HepG2 (cell line): ENCODE results near the gene SYT13. TPM values are rescaled to one million over a fixed set of nuclear protein-coding genes. Genes with fewer than 3 reads are reported as not detected.

ENCODE experiments used
- ADNP ChIP-seq: sonication (generic); formaldehyde crosslinking; IDR thresholded peaks from 2 replicates; pipeline ENCODE4 v1.4.0; 2020; ENCODE audit warnings: missing genetic modification reagents
- DMAP1 ChIP-seq: IDR thresholded peaks from 2 replicates; pipeline ENCODE4 v1.6.1; 2016
- JUND ChIP-seq: sonication (generic); formaldehyde crosslinking; IDR thresholded peaks from 2 replicates; pipeline ENCODE4 v1.8.0; 2022; ENCODE audit warnings: mild to moderate bottlenecking, missing genetic modification reagents
- U2AF1 ChIP-seq: fragments of 200-400 bp; formaldehyde crosslinking; optimal IDR thresholded peaks from 2 replicates; pipeline ENCODE3; 2017; ENCODE audit warnings: mild to moderate bottlenecking, low read depth, low read length
- ZBTB40 ChIP-seq, 2 experiments: fragments of 450-650 bp in 1 of 2; sonication (generic) in 1 of 2; formaldehyde crosslinking in 1 of 2; IDR thresholded peaks; 2 replicates each; pipeline versions ENCODE4 v1.6.1 to v1.8.0; 2016 to 2022; ENCODE audit warnings: antibody characterized with exemption in 1 of 2, mild to moderate bottlenecking in 1 of 2, missing genetic modification reagents in 1 of 2
- ZNF275 ChIP-seq: sonication (generic); formaldehyde crosslinking; IDR thresholded peaks from 2 replicates; pipeline ENCODE4 v1.8.0; 2022; ENCODE audit warnings: missing genetic modification reagents, mild to moderate bottlenecking, inconsistent platforms, borderline replicate concordance
- ZNF484 ChIP-seq: sonication (generic); formaldehyde crosslinking; IDR thresholded peaks from 2 replicates; pipeline ENCODE4 v1.5.1; 2020; ENCODE audit warnings: mild to moderate bottlenecking, low read depth, missing genetic modification reagents, borderline replicate concordance
- polyA plus RNA-seq, 8 experiments: library from polyadenylated mRNA; depleted of rRNA in 3 of 8; stranded (reverse) in 7 of 8; unstranded in 1 of 8; fragments of >200 nt; fragmentation: Illumina TruSeq in 4 of 8; extraction: Trizol in 4 of 8; gene quantifications; 2 replicates each; pipeline versions ENCODE4 v1.2.1 to v1.2.3, GENCODE V29; 2011 to 2016; ENCODE audit warnings: low read depth in 4 of 8, missing spikeins in 1 of 8, mixed read lengths in 1 of 8; ENCODE audit not compliant: insufficient read depth in 1 of 8
- total RNA-seq, 5 experiments: library from RNA; depleted of rRNA; stranded (reverse); fragments of >200 nt; fragmentation: Illumina TruSeq; extraction: Trizol; gene quantifications; 2 replicates each; pipeline ENCODE4 v1.2.3, GENCODE V29; 2016; ENCODE audit warnings: low read depth in 1 of 5
- TF ChIP-seq, protein P1 (sequence below): sonication (generic); formaldehyde crosslinking; IDR thresholded peaks from 2 replicates; pipeline ENCODE4 v1.4.0; 2020; ENCODE audit warnings: missing genetic modification reagents

Gene SYT13
- total and polyA plus RNA-seq, 2 of the 13 experiments (the other 11 are each of a cell fraction or from before 2014, with no cell fraction given), result 0.02 to 0.13 TPM

DNA sequence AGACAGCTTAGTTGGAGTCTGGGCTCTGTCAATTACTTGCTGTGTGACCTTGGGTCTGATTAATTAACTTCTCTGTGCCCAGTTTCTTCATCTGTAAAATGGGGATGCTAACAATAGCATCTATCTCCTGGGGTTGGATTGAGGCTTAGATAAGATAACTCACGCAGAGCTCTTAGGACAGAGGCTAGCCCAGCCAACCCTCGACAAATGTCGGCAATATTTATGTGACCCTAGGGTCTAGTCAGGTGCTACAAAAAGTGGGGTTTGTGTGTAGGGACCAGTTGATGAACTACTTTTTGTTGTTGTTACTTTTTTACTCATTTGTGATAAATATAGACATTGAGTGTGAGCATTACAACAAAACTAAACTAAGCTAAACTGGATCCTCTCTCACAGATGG lies 22.4 kb downstream of the SYT13 start (continued):
- no peak for TF ChIP-seq ZBTB40 (IDR thresholded peaks at IDR 0.05)
- TF ChIP-seq ZBTB40 (CRISPR knock-in tag; IDR thresholded peaks at IDR 0.05), result no peak
- no peak for TF ChIP-seq ZNF484 (CRISPR knock-in tag)
- no peak for TF ChIP-seq U2AF1
- TF ChIP-seq, protein P1, sequence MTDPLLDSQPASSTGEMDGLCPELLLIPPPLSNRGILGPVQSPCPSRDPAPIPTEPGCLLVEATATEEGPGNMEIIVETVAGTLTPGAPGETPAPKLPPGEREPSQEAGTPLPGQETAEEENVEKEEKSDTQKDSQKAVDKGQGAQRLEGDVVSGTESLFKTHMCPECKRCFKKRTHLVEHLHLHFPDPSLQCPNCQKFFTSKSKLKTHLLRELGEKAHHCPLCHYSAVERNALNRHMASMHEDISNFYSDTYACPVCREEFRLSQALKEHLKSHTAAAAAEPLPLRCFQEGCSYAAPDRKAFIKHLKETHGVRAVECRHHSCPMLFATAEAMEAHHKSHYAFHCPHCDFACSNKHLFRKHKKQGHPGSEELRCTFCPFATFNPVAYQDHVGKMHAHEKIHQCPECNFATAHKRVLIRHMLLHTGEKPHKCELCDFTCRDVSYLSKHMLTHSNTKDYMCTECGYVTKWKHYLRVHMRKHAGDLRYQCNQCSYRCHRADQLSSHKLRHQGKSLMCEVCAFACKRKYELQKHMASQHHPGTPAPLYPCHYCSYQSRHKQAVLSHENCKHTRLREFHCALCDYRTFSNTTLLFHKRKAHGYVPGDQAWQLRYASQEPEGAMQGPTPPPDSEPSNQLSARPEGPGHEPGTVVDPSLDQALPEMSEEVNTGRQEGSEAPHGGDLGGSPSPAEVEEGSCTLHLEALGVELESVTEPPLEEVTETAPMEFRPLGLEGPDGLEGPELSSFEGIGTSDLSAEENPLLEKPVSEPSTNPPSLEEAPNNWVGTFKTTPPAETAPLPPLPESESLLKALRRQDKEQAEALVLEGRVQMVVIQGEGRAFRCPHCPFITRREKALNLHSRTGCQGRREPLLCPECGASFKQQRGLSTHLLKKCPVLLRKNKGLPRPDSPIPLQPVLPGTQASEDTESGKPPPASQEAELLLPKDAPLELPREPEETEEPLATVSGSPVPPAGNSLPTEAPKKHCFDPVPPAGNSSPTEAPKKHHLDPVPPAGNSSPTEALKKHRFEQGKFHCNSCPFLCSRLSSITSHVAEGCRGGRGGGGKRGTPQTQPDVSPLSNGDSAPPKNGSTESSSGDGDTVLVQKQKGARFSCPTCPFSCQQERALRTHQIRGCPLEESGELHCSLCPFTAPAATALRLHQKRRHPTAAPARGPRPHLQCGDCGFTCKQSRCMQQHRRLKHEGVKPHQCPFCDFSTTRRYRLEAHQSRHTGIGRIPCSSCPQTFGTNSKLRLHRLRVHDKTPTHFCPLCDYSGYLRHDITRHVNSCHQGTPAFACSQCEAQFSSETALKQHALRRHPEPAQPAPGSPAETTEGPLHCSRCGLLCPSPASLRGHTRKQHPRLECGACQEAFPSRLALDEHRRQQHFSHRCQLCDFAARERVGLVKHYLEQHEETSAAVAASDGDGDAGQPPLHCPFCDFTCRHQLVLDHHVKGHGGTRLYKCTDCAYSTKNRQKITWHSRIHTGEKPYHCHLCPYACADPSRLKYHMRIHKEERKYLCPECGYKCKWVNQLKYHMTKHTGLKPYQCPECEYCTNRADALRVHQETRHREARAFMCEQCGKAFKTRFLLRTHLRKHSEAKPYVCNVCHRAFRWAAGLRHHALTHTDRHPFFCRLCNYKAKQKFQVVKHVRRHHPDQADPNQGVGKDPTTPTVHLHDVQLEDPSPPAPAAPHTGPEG (CRISPR knock-in tag), result no peak
- no peak for TF ChIP-seq DMAP1
- TF ChIP-seq ADNP, result no peak
- no peak for TF ChIP-seq ZNF275 (CRISPR knock-in tag)
- no peak for TF ChIP-seq JUND (CRISPR knock-in tag)
- TF ChIP-seq, all 625 proteins: peak for 0
